H1 (cell line): Measurements from ENCODE around the gene ZNF385B. TPM values are rescaled to one million over a fixed set of nuclear protein-coding genes. Genes with fewer than 3 reads are reported as not detected.

Experiments
- CTCF ChIA-PET: fragments of 300-600 bp; sonication (Branson Sonifier 250); formaldehyde crosslinking; loops from one replicate; lab custom pipeline; 2021; ENCODE audit not compliant: partially characterized antibody; lab: Charles Lee
- POLR2A ChIA-PET: fragments of 300-600 bp; sonication (Branson Sonifier 250); formaldehyde crosslinking; loops from one replicate; lab custom pipeline; 2021; ENCODE audit warnings: inconsistent platforms; ENCODE audit not compliant: partially characterized antibody; lab: Charles Lee
- DNase-seq, 2 experiments: peaks; one replicate each; pipeline versions ENCODE4 v3.0.0 to v3.0.0-alpha.2; 2010 to 2022; ENCODE audit warnings: low spot score in 2 of 2, low read depth in 1 of 2, mixed read lengths in 1 of 2
- FAIRE-seq: peaks from 2 replicates; lab custom pipeline; 2011; peaks lifted over from hg19 to GRCh38; lab: Jason Lieb, UNC
- H2AFZ ChIP-seq: 2 replicates; pipeline ENCODE4 v1.8.1; 2012; ENCODE audit warnings: low read length, inconsistent platforms
- H2AK5ac ChIP-seq: 2 replicates; pipeline ENCODE4 v1.6.1; 2013; ENCODE audit warnings: low read depth, low read length
- H2BK120ac ChIP-seq: replicated peaks from 2 replicates; pipeline ENCODE3; 2013; ENCODE audit warnings: low read depth, low read length, inconsistent platforms
- H2BK12ac ChIP-seq: 2 replicates; pipeline ENCODE4 v1.6.1; 2013; ENCODE audit warnings: low read depth, low read length
- H2BK15ac ChIP-seq: 2 replicates; pipeline ENCODE4 v1.6.1; 2013; ENCODE audit warnings: low read length
- H2BK20ac ChIP-seq: 2 replicates; pipeline ENCODE4 v1.6.1; 2013; ENCODE audit warnings: low read length
- H2BK5ac ChIP-seq: 2 replicates; pipeline ENCODE4 v1.6.1; 2013; ENCODE audit warnings: low read depth, low read length
- H3K14ac ChIP-seq: 2 replicates; pipeline ENCODE4 v1.6.1; 2013; ENCODE audit warnings: inconsistent platforms; ENCODE audit not compliant: insufficient read length
- H3K18ac ChIP-seq: 2 replicates; pipeline ENCODE4 v1.6.1; 2013; ENCODE audit warnings: low read length; ENCODE audit errors: extremely low read depth
- H3K23ac ChIP-seq: 2 replicates; pipeline ENCODE4 v1.6.1; 2013; ENCODE audit warnings: inconsistent platforms; ENCODE audit not compliant: insufficient read length
- H3K23me2 ChIP-seq: 2 replicates; pipeline ENCODE4 v1.6.1; 2013; ENCODE audit warnings: low read depth, low read length
- H3K27ac ChIP-seq: 2 replicates; pipeline ENCODE4 v1.6.1; 2011; ENCODE audit warnings: low read depth, low read length, inconsistent platforms
- H3K27me3 ChIP-seq, 4 experiments: replicated peaks in 1 of 4; 1 replicate in 1 of 4; 2 replicates in 3 of 4; pipeline versions ENCODE4 v1.6.1 to v1.8.1; 2011 to 2013; ENCODE audit warnings: low read length in 3 of 4, mild to moderate bottlenecking in 3 of 4, inconsistent platforms in 2 of 4, mixed read lengths in 2 of 4, moderate library complexity in 1 of 4; ENCODE audit not compliant: control insufficient read depth in 3 of 4, insufficient read depth in 3 of 4; ENCODE audit errors: extremely low read depth in 1 of 4
- H3K36me3 ChIP-seq, 4 experiments: 2 replicates each; pipeline versions ENCODE4 v1.6.1 to v1.8.1; 2011 to 2013; ENCODE audit warnings: mild to moderate bottlenecking in 4 of 4, low read length in 3 of 4, moderate library complexity in 2 of 4, control low read depth in 1 of 4, inconsistent platforms in 1 of 4; ENCODE audit not compliant: insufficient read depth in 4 of 4, control insufficient read depth in 2 of 4
- H3K4ac ChIP-seq: replicated peaks from 2 replicates; pipeline ENCODE3; 2013; ENCODE audit warnings: low read length, low read depth, mixed read lengths, inconsistent platforms; ENCODE audit not compliant: insufficient read length
- H3K4me1 ChIP-seq, 4 experiments: replicated peaks in 1 of 4; 1 replicate in 1 of 4; 2 replicates in 3 of 4; pipeline versions ENCODE4 v1.6.1 to v1.8.1; 2011 to 2013; ENCODE audit warnings: low read length in 3 of 4, inconsistent platforms in 2 of 4, mixed read lengths in 1 of 4; ENCODE audit not compliant: insufficient read depth in 4 of 4, control insufficient read depth in 3 of 4
- H3K4me2 ChIP-seq, 2 experiments: 2 replicates each; pipeline versions ENCODE4 v1.6.1 to v1.8.1; 2011 to 2013; ENCODE audit warnings: low read depth in 2 of 2, low read length in 2 of 2, control low read depth in 1 of 2, inconsistent platforms in 1 of 2, mild to moderate bottlenecking in 1 of 2; ENCODE audit not compliant: insufficient read depth in 1 of 2
- H3K4me3 ChIP-seq, 4 experiments: fragments of 200-600, 300-600 bp in 1 of 4; sonication (generic), shearing (Covaris generic), sonication (Bioruptor Twin) in 1 of 4; 2 replicates each; pipeline versions ENCODE4 v1.5.1 to v1.8.1; 2011 to 2016; ENCODE audit warnings: low read length in 4 of 4, low read depth in 3 of 4, control low read depth in 2 of 4, inconsistent platforms in 2 of 4, mild to moderate bottlenecking in 2 of 4, mixed read lengths in 1 of 4, moderate library complexity in 1 of 4; ENCODE audit not compliant: insufficient read depth in 2 of 4; ENCODE audit errors: extremely low read depth in 1 of 4
- H3K56ac ChIP-seq: replicated peaks from 2 replicates; pipeline ENCODE3; 2013; ENCODE audit warnings: low read depth, mild to moderate bottlenecking, mixed read lengths, low read length, inconsistent platforms; ENCODE audit not compliant: insufficient read length
- H3K79me1 ChIP-seq: 2 replicates; pipeline ENCODE4 v1.6.1; 2013; ENCODE audit warnings: low read depth, low read length, control low read depth
- H3K79me2 ChIP-seq, 2 experiments: 2 replicates each; pipeline versions ENCODE4 v1.6.1 to v1.8.1; 2012 to 2013; ENCODE audit warnings: low read length in 2 of 2, mild to moderate bottlenecking in 2 of 2, inconsistent platforms in 1 of 2; ENCODE audit not compliant: insufficient read depth in 2 of 2, control insufficient read depth in 1 of 2
- H3K9ac ChIP-seq, 4 experiments: replicated peaks in 1 of 4; 1 replicate in 1 of 4; 2 replicates in 3 of 4; pipeline versions ENCODE4 v1.6.1 to v1.8.1; 2011 to 2013; ENCODE audit warnings: low read depth in 3 of 4, low read length in 3 of 4, control low read depth in 2 of 4, mild to moderate bottlenecking in 2 of 4, moderate library complexity in 2 of 4, inconsistent platforms in 1 of 4; ENCODE audit errors: extremely low read depth in 1 of 4
- H3K9me3 ChIP-seq, 2 experiments: 2 replicates each; pipeline versions ENCODE4 v1.6.1 to v1.8.1; 2012 to 2013; ENCODE audit warnings: mild to moderate bottlenecking in 2 of 2, moderate library complexity in 2 of 2, control low read depth in 1 of 2, inconsistent platforms in 1 of 2, low read depth in 1 of 2, low read length in 1 of 2, mixed read lengths in 1 of 2; ENCODE audit not compliant: insufficient read depth in 2 of 2
- H4K20me1 ChIP-seq, 2 experiments: replicated peaks in 1 of 2; 2 replicates each; pipeline versions ENCODE3 to v1.8.1; 2011 to 2013; ENCODE audit warnings: inconsistent platforms in 2 of 2, low read length in 2 of 2, mild to moderate bottlenecking in 1 of 2; ENCODE audit not compliant: insufficient read depth in 2 of 2, control insufficient read depth in 1 of 2
- H4K5ac ChIP-seq: 2 replicates; pipeline ENCODE4 v1.6.1; 2013; ENCODE audit warnings: low read length, low read depth, mixed read lengths, inconsistent platforms; ENCODE audit not compliant: insufficient read length
- H4K8ac ChIP-seq: 2 replicates; pipeline ENCODE4 v1.8.0; 2013; ENCODE audit warnings: mild to moderate bottlenecking, moderate library complexity, low read length, inconsistent platforms; ENCODE audit not compliant: insufficient read depth; ENCODE audit errors: extremely low read depth
- H4K91ac ChIP-seq: replicated peaks from 2 replicates; pipeline ENCODE3; 2013; ENCODE audit warnings: low read length, mixed read lengths, inconsistent platforms; ENCODE audit not compliant: insufficient read length
- SP2 ChIP-seq: IDR thresholded peaks from 2 replicates; pipeline ENCODE4 v1.6.1; 2012; ENCODE audit warnings: mild to moderate bottlenecking, low read length, inconsistent platforms
- WGBS, 2 experiments: shearing (Covaris generic) in 1 of 2; methylation state at CpG; one replicate each; pipeline versions ENCODE4 v1.1.6 to v1.1.7; 2013 to 2015; ENCODE audit warnings: low lambda C conversion rate in 2 of 2, mixed read lengths in 2 of 2, inconsistent platforms in 1 of 2, low coverage in 1 of 2, missing lambda C conversion rate in 1 of 2; ENCODE audit not compliant: insufficient replicate concordance in 2 of 2, insufficient coverage in 1 of 2, insufficient read length in 1 of 2; ENCODE audit errors: extremely low coverage in 1 of 2, missing lambda C conversion rate in 1 of 2; 5-methylcytosine and 5-hydroxymethylcytosine counted together
- polyA plus RNA-seq, 7 experiments: library from polyadenylated mRNA; depleted of rRNA in 3 of 7; stranded (reverse) in 5 of 7; unstranded in 2 of 7; fragments of >200 nt in 5 of 7; fragments of 200-250 nt in 2 of 7; gene quantifications; 1 replicate in 5 of 7; 2 replicates in 1 of 7; 4 replicates in 1 of 7; pipeline versions ENCODE4 v1.2.1 to v1.2.3, GENCODE V29; 2011 to 2013; ENCODE audit warnings: missing spikeins in 2 of 7, mixed read lengths in 2 of 7
- total RNA-seq: library from RNA; stranded (reverse); fragmentation: NEBNext Ultra II Directional; extraction: Animal tissue kit (Norgen Biotek cat#: 25700); gene quantifications from 2 replicates; pipeline ENCODE4 v1.2.1, GENCODE V29; 2021
- TF ChIP-seq, protein P1 (sequence below): IDR thresholded peaks from 2 replicates; pipeline ENCODE4 v1.6.1; 2011; ENCODE audit warnings: low read depth, mild to moderate bottlenecking, low read length; ENCODE audit not compliant: insufficient read depth
- TF ChIP-seq, protein P2 (sequence below): IDR thresholded peaks from 2 replicates; pipeline ENCODE4 v1.6.1; 2012; ENCODE audit warnings: inconsistent platforms

Gene ZNF385B
- total and polyA plus RNA-seq, 2 of the 8 experiments (the other 6 are each of a cell fraction or from before 2014, with no cell fraction given): 1.1 to 3.7 TPM

DNA sequence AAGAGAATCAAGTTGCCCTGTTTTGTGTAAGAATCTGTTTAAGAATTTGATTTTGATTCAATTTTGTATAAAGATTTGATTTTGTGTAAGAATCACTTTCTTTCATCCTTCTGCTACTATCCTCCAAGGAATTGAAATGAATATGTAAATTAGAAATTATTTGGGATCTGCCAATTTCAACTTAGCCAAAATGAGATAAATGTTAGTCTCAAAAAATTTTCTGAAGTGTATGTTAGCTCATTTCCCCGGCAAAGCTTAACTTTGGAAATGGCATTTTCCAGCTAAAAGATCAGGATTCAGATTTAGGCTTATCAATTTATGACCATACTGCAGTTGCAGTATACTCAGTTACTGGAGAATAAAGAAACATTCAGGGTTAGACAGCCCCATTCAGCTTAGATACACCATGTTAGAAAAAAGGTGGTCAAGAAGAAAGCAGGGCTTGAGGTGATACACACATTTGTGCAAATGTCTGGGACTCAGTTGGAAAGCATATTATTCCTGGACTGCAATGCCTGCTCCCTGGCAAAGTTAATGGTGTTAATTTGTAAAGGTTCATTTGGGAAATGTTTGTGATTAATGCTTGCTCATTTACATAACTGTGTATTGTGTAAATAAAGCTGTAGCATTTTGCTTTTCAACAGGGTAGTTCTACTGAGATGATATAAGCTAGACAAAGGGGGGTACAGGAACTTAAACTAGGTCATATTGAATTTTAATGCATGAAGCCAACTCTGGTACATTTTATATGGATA is 349.0 kb downstream of the ZNF385B start:
- H3K56ac ChIP-seq: no peak overlapping the region
- ChIA-PET POLR2A (no interaction called here), CTCF (interaction anchor here (1.0 kb wide), 1 partner anchor 14 kb away, joined by 4 read pairs; no protein-coding TSS in a partner anchor)
- no peak overlapping the region for H3K4ac ChIP-seq
- H3K36me3 ChIP-seq: no peaks in the 10 kb centered on the region
- H3K9me3 ChIP-seq: 0 out of 4 replicates have a peak, but pooled peaks cover 0 to 2% of the 10 kb centered on the region in 2 experiments
- H4K20me1 ChIP-seq: no peaks in the 10 kb centered on the region
- H4K5ac ChIP-seq: no peak overlapping the region
- H3K4me3 ChIP-seq: no peak overlapping the region
- no peaks in the 10 kb centered on the region for H3K4me1 ChIP-seq
- no peak overlapping the region for H3K4me2 ChIP-seq
- H2BK120ac ChIP-seq: no peak overlapping the region
- no peak overlapping the region for H3K23ac ChIP-seq
- no peak overlapping the region for H3K27ac ChIP-seq
- no peak overlapping the region for H3K18ac ChIP-seq
- FAIRE-seq (no peak), DNase-seq (no peak)
- no peak overlapping the region for H2AK5ac ChIP-seq
- H3K23me2 ChIP-seq: no peaks in the 10 kb centered on the region
- H2BK15ac ChIP-seq: no peak overlapping the region
- 89% methylated on average over 1 of the region's 1 CpG; no CpG with 5 or more reads in 1 of the 2 experiments for WGBS, 2 experiments
- no peak overlapping the region for H2BK12ac ChIP-seq
- H3K9ac ChIP-seq: no peak overlapping the region
- no peaks in the 10 kb centered on the region for H3K79me2 ChIP-seq
- H3K27me3 ChIP-seq: peaks cover 0 to 1% (median 0%) of the 10 kb centered on the region in 4 experiments; a peak in 1 of 7 replicates
- no peak overlapping the region for H4K91ac ChIP-seq
- no peak overlapping the region for H4K8ac ChIP-seq
- no peak overlapping the region for H3K14ac ChIP-seq
- no peak overlapping the region for H2BK5ac ChIP-seq
- H2AFZ ChIP-seq: no peak overlapping the region
- H2BK20ac ChIP-seq: no peak overlapping the region
- no peaks in the 10 kb centered on the region for H3K79me1 ChIP-seq
- TF ChIP-seq, protein P1, sequence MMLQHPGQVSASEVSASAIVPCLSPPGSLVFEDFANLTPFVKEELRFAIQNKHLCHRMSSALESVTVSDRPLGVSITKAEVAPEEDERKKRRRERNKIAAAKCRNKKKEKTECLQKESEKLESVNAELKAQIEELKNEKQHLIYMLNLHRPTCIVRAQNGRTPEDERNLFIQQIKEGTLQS: no peak
- TF ChIP-seq SP2: no peak
- TF ChIP-seq, protein P2, sequence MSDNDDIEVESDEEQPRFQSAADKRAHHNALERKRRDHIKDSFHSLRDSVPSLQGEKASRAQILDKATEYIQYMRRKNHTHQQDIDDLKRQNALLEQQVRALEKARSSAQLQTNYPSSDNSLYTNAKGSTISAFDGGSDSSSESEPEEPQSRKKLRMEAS: no peak
